ENCODE data around the gene MRGPRX4.
A peak's percentile ranks its signal among the peaks of the same experiment; 100 is the strongest.
"Not testable (repeated sequence)": the region's sequence is repeated elsewhere in the genome, so short reads cannot be mapped to it uniquely, and the experiment has no call there.

The MRGPRX4 gene

GRCh38 chr11:18196532-18196931, 23.9 kb downstream of the MRGPRX4 start:
- H3K4me2 ChIP-seq (ENCODE audit: low read length): no peak overlapping the region
- no peak for TF ChIP-seq EZH2 (IDR thresholded peaks at IDR 0.05; ENCODE audit: borderline replicate concordance, low read length)
- TF ChIP-seq, protein P1, sequence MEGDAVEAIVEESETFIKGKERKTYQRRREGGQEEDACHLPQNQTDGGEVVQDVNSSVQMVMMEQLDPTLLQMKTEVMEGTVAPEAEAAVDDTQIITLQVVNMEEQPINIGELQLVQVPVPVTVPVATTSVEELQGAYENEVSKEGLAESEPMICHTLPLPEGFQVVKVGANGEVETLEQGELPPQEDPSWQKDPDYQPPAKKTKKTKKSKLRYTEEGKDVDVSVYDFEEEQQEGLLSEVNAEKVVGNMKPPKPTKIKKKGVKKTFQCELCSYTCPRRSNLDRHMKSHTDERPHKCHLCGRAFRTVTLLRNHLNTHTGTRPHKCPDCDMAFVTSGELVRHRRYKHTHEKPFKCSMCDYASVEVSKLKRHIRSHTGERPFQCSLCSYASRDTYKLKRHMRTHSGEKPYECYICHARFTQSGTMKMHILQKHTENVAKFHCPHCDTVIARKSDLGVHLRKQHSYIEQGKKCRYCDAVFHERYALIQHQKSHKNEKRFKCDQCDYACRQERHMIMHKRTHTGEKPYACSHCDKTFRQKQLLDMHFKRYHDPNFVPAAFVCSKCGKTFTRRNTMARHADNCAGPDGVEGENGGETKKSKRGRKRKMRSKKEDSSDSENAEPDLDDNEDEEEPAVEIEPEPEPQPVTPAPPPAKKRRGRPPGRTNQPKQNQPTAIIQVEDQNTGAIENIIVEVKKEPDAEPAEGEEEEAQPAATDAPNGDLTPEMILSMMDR (IDR thresholded peaks at IDR 0.05; ENCODE audit: low read length): no peak
- H3K9me3 ChIP-seq (ENCODE audit: low read length): 0 out of 2 replicates have a peak, but pooled peaks cover 3% of the 10 kb centered on the region
- H2AFZ ChIP-seq (ENCODE audit: low read length): no peak overlapping the region
- no peaks in the 10 kb centered on the region for H3K4me1 ChIP-seq (ENCODE audit: insufficient read depth, low read length, severe bottlenecking)
- H3K9me2 ChIP-seq (ENCODE audit: low read depth, low read length): no peaks in the 10 kb centered on the region
- no peaks in the 10 kb centered on the region for H4K20me1 ChIP-seq (ENCODE audit: insufficient read depth, low read length)
- H3K9ac ChIP-seq (ENCODE audit: low read length): no peak overlapping the region
- no peaks in the 10 kb centered on the region; the same call in 1 of the 2 replicates for H3K36me3 ChIP-seq (ENCODE audit: insufficient read depth, low read length)
- no peaks in the 10 kb centered on the region for H3F3A ChIP-seq (ENCODE audit: insufficient read depth, low read length)
- no peak overlapping the region for H3K4me3 ChIP-seq (ENCODE audit: low read depth, low read length, poor library complexity, severe bottlenecking)
- no peaks in the 10 kb centered on the region for H3K27me3 ChIP-seq (ENCODE audit: insufficient read depth, low read length)
- H3K79me2 ChIP-seq (ENCODE audit: insufficient read depth, low read length): no peaks in the 10 kb centered on the region
- H3K27ac ChIP-seq (ENCODE audit: low read depth, low read length, poor library complexity, severe bottlenecking): no peak overlapping the region

DNA sequence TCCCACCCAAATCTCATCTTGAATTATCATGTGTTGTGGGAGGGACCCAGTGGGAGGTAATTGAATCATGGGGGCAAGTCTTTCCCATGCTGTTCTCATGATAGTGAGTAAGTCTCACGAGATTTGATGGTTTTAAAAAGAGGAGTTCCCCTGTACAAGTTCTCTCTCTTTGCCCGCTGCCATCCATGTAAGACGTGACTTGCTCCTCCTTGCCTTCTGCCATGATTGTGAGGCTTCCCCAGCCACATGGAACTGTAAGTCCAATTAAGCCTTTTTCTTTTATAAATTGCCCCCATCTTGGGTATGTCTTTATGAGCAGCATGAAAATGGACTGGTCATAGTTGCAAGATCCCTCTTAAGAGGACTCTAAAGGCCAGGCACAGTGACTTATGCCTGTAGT, 25.1 kb downstream of the MRGPRX4 start:
- H3K27me3 ChIP-seq (ENCODE audit: insufficient read depth, low read length); H4K20me1 ChIP-seq (ENCODE audit: insufficient read depth, low read length); H3K4me2 ChIP-seq (ENCODE audit: low read length); H3K4me3 ChIP-seq (ENCODE audit: low read depth, low read length, poor library complexity, severe bottlenecking); H3K9me3 ChIP-seq (ENCODE audit: low read length); H2AFZ ChIP-seq (ENCODE audit: low read length); H3K9me2 ChIP-seq (ENCODE audit: low read depth, low read length); H3K36me3 ChIP-seq (ENCODE audit: insufficient read depth, low read length); H3K4me1 ChIP-seq (ENCODE audit: insufficient read depth, low read length, severe bottlenecking); H3K27ac ChIP-seq (ENCODE audit: low read depth, low read length, poor library complexity, severe bottlenecking); H3K9ac ChIP-seq (ENCODE audit: low read length); H3K79me2 ChIP-seq (ENCODE audit: insufficient read depth, low read length); H3F3A ChIP-seq (ENCODE audit: insufficient read depth, low read length): not testable (repeated sequence)

DNA sequence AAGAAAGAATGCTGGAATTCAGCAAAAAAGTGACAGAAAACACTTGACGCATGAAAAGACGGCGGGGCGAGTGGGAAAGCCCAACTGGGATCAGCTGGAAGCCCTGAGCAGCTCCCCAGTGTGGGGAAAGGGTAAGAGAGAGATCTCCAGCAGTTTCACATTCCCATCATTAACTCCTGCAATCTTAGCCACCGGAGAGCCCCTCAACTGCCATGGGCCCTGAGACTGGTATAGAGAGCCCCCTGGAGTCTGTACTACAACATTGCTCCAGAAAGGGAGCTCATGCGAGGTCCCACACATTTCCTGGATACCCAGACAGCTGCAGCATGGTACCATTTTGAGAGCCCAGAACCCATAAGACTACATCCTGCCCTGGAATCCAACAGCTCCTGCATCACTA, 31.1 kb downstream of the MRGPRX4 start:
- Histone ChIP-seq H3K79me2 (ENCODE audit: insufficient read depth, low read length) (no peaks in the 10 kb centered on the region), H3K9me3 (ENCODE audit: low read length) (no peaks in the 10 kb centered on the region), H3K27me3 (ENCODE audit: insufficient read depth, low read length) (no peaks in the 10 kb centered on the region; the same call in 1 of the 2 replicates), H4K20me1 (ENCODE audit: insufficient read depth, low read length) (no peaks in the 10 kb centered on the region), H3K36me3 (ENCODE audit: insufficient read depth, low read length) (no peaks in the 10 kb centered on the region), H3K4me1 (ENCODE audit: insufficient read depth, low read length, severe bottlenecking) (no peaks in the 10 kb centered on the region), H2AFZ (ENCODE audit: low read length) (no peak overlapping the region), H3F3A (ENCODE audit: insufficient read depth, low read length) (no peaks in the 10 kb centered on the region), H3K4me3 (ENCODE audit: low read depth, low read length, poor library complexity, severe bottlenecking) (no peak overlapping the region), H3K9me2 (ENCODE audit: low read depth, low read length) (no peaks in the 10 kb centered on the region), H3K9ac (ENCODE audit: low read length) (no peak overlapping the region), H3K4me2 (ENCODE audit: low read length) (no peak overlapping the region), H3K27ac (ENCODE audit: low read depth, low read length, poor library complexity, severe bottlenecking) (no peak overlapping the region)
- TF ChIP-seq, protein P1 (IDR thresholded peaks at IDR 0.05; ENCODE audit: low read length): peak; percentile 64
- TF ChIP-seq EZH2 (IDR thresholded peaks at IDR 0.05; ENCODE audit: borderline replicate concordance, low read length): no peak

DNA sequence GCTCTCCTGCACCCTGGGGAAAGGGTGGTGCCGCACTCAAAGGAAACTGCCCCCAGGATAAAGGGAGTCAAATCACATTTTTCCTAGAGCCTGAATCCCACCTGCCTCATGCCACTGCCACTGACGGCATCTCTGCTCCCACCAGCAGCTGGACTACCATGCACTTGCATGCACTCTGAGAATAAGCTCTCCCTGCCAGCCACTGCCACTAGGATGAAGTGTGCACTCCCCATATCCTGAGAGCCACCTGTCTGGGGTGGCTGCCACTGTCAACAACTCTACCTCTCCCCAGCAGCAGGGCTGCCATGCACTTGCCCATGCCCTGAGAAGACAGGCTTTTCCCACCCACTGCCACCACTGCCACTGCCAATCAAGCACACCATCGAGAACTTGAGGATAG, 31.6 kb downstream of the MRGPRX4 start:
- TF ChIP-seq EZH2 (IDR thresholded peaks at IDR 0.05; ENCODE audit: borderline replicate concordance, low read length): no peak
- TF ChIP-seq, protein P1 (IDR thresholded peaks at IDR 0.05; ENCODE audit: low read length): no peak

More for the DNA sequence above, 31.6 kb downstream of the MRGPRX4 start:
- Histone ChIP-seq H3K36me3 (ENCODE audit: insufficient read depth, low read length) (no peaks in the 10 kb centered on the region), H3F3A (ENCODE audit: insufficient read depth, low read length) (no peaks in the 10 kb centered on the region), H3K4me1 (ENCODE audit: insufficient read depth, low read length, severe bottlenecking) (no peaks in the 10 kb centered on the region), H3K9me2 (ENCODE audit: low read depth, low read length) (no peaks in the 10 kb centered on the region), H3K4me3 (ENCODE audit: low read depth, low read length, poor library complexity, severe bottlenecking) (no peak overlapping the region), H3K9me3 (ENCODE audit: low read length) (no peaks in the 10 kb centered on the region), H3K79me2 (ENCODE audit: insufficient read depth, low read length) (no peaks in the 10 kb centered on the region), H4K20me1 (ENCODE audit: insufficient read depth, low read length) (no peaks in the 10 kb centered on the region), H3K9ac (ENCODE audit: low read length) (no peak overlapping the region), H3K4me2 (ENCODE audit: low read length) (no peak overlapping the region), H3K27me3 (ENCODE audit: insufficient read depth, low read length) (no peaks in the 10 kb centered on the region; the same call in 1 of the 2 replicates), H3K27ac (ENCODE audit: low read depth, low read length, poor library complexity, severe bottlenecking) (no peak overlapping the region), H2AFZ (ENCODE audit: low read length) (no peak overlapping the region)

Data from OCI-LY1 (cell line).